KBM-7 (cell line): ENCODE measurements around the gene SLC26A2.
A peak's percentile ranks its signal among the peaks of the same experiment; 100 is the strongest.

ENCODE experiments used
- DNase-seq: peaks from one replicate; pipeline ENCODE4 v3.0.0-alpha.2; 2015
- in situ Hi-C: fragments of 300-500 bp; cut with MboI; formaldehyde crosslinking; loops from 2 replicates; pipeline ENCODE4 v1.14.3; 2020; ENCODE audit warnings: low sequenced_read_pairs, low pct_unique_long_range_greater_than_20kb, mixed read lengths

The SLC26A2 gene

GRCh38 chr5:149960272-149961185, at the start of gene SLC26A2:
Gene SLC26A2, plus strand, starts transcription at chr5:149960758. Its CDS starts 16,895 bp downstream, at chr5:149977653.
- in situ Hi-C loops: no loop called here

GRCh38 chr5:149911031-149911430, 49.5 kb upstream of the SLC26A2 start:
- DNase-seq: no peak
- in situ Hi-C loops: no loop called here

More at GRCh38 chr5:149960272-149961185, at the start of gene SLC26A2:
- peak; percentile 97 for DNase-seq

- in situ Hi-C loops: no loop called here
- DNase-seq: no peak
These were observed 48.2 kb upstream of the SLC26A2 start for GRCh38 chr5:149912226-149912871.

- DNase-seq: peak; percentile 74
- in situ Hi-C loops: no loop called here
These were observed 46.8 kb upstream of the SLC26A2 start for GRCh38 chr5:149913436-149914419.

GRCh38 chr5:149915392-149916260, 44.9 kb upstream of the SLC26A2 start:
- no peak for DNase-seq
- in situ Hi-C loops: no loop called here

- DNase-seq: no peak
- in situ Hi-C loops: no loop called here
These were observed 44.1 kb upstream of the SLC26A2 start for GRCh38 chr5:149916334-149917072.

- DNase-seq: no peak
- in situ Hi-C loops: no loop called here
These were observed 43.4 kb upstream of the SLC26A2 start for GRCh38 chr5:149917073-149917676.

- no peak for DNase-seq
- in situ Hi-C loops: no loop called here
These were observed 39.0 kb upstream of the SLC26A2 start for GRCh38 chr5:149921597-149921996.

- in situ Hi-C loops: no loop called here
- no peak for DNase-seq
These were observed 37.6 kb upstream of the SLC26A2 start for GRCh38 chr5:149922950-149923349.

- no peak for DNase-seq
- in situ Hi-C loops: no loop called here
These were observed 36.1 kb upstream of the SLC26A2 start for GRCh38 chr5:149924486-149924885.

GRCh38 chr5:149930043-149930748, 30.4 kb upstream of the SLC26A2 start:
- in situ Hi-C loops: no loop called here
- no peak for DNase-seq

- in situ Hi-C loops: no loop called here
- DNase-seq: no peak
These were observed 29.6 kb upstream of the SLC26A2 start for GRCh38 chr5:149930749-149931574.

- in situ Hi-C loops: no loop called here
These were observed 28.5 kb upstream of the SLC26A2 start for GRCh38 chr5:149931992-149932436.

GRCh38 chr5:149932445-149933350, 27.9 kb upstream of the SLC26A2 start:
- in situ Hi-C loops: no loop called here

More at GRCh38 chr5:149931992-149932436, 28.5 kb upstream of the SLC26A2 start:
- DNase-seq: no peak

GRCh38 chr5:149935431-149935901, 25.1 kb upstream of the SLC26A2 start:
- no peak for DNase-seq
- in situ Hi-C loops: no loop called here

More at GRCh38 chr5:149932445-149933350, 27.9 kb upstream of the SLC26A2 start:
- DNase-seq: no peak
